Spleen (tissue), 11 donors: ENCODE data around the gene ITGAE. TPM values are rescaled to one million over a fixed set of nuclear protein-coding genes. Genes with fewer than 3 reads are reported as not detected.

Experiments used
- DNase-seq: peaks from one replicate; pipeline ENCODE4 v3.0.0-alpha.2; 2020
- H3K27ac ChIP-seq, 8 donors: fragments of 200-600 bp; sonication (generic) in 7 of 8; 1 replicate in 4 of 8; 2 replicates in 4 of 8; pipeline versions ENCODE4 v1.5.0 to v1.8.0; 2016 to 2021; ENCODE audit warnings: inconsistent platforms in 4 of 8, mild to moderate bottlenecking in 4 of 8, moderate library complexity in 1 of 8
- H3K27me3 ChIP-seq, 7 donors: fragments of 200-600 bp; sonication (generic) in 6 of 7; replicated peaks in 1 of 7; 1 replicate in 4 of 7; 2 replicates in 3 of 7; pipeline versions ENCODE4 v1.5.0 to v1.8.0; 2016 to 2021; ENCODE audit warnings: inconsistent platforms in 3 of 7, mild to moderate bottlenecking in 1 of 7
- H3K36me3 ChIP-seq, 6 donors: fragments of 200-600 bp; sonication (generic) in 5 of 6; 1 replicate in 4 of 6; 2 replicates in 2 of 6; pipeline versions ENCODE4 v1.5.0 to v1.8.0; 2016 to 2021; ENCODE audit warnings: inconsistent platforms in 2 of 6
- H3K4me1 ChIP-seq, 6 donors: fragments of 200-600 bp; sonication (generic) in 5 of 6; 1 replicate in 3 of 6; 2 replicates in 3 of 6; pipeline versions ENCODE4 v1.5.0 to v1.8.0; 2016 to 2021; ENCODE audit warnings: inconsistent platforms in 3 of 6
- H3K4me3 ChIP-seq, 8 donors: fragments of 200-600 bp; sonication (generic) in 7 of 8; 1 replicate in 4 of 8; 2 replicates in 4 of 8; pipeline versions ENCODE4 v1.5.0 to v1.8.0; 2016 to 2021; ENCODE audit warnings: inconsistent platforms in 4 of 8, mild to moderate bottlenecking in 4 of 8, moderate library complexity in 2 of 8
- H3K9me3 ChIP-seq, 8 donors: fragments of 200-600 bp; sonication (generic) in 7 of 8; 1 replicate in 4 of 8; 2 replicates in 4 of 8; pipeline versions ENCODE4 v1.5.0 to v1.8.0; 2016 to 2021; ENCODE audit warnings: inconsistent platforms in 4 of 8
- CTCF ChIP-seq, 11 experiments: fragments of 200-600 bp in 7 of 11; fragments of 450-650 bp in 4 of 11; sonication (generic) in 4 of 11; IDR thresholded peaks in 8 of 11; conservative IDR thresholded peaks in 3 of 11; 1 replicate in 7 of 11; 2 replicates in 4 of 11; pipeline versions ENCODE4 v1.4.0 to v1.8.0; 2016 to 2021; ENCODE audit warnings: antibody characterized with exemption in 11 of 11, inconsistent platforms in 4 of 11, mild to moderate bottlenecking in 1 of 11
- POLR2A ChIP-seq, 3 donors: fragments of 450-650 bp; IDR thresholded peaks; one replicate each; pipeline ENCODE4 v1.5.1; 2017; ENCODE audit warnings: antibody characterized with exemption in 3 of 3, mild to moderate bottlenecking in 1 of 3
- POLR2AphosphoS5 ChIP-seq, 3 donors: sonication (generic); formaldehyde crosslinking; IDR thresholded peaks; one replicate each; pipeline ENCODE4 v1.5.1; 2017; ENCODE audit warnings: antibody characterized with exemption in 3 of 3
- WGBS, 5 donors: extraction: QIAGEN DNeasy Blood & Tissue Kit in 3 of 5; methylation state at CpG; one replicate each; pipeline versions ENCODE4 v1.1.5 to v1.1.7; 2013 to 2018; 5-methylcytosine and 5-hydroxymethylcytosine counted together
- intact Hi-C: fragments of 100-400 bp; cut with DNase I; formaldehyde crosslinking; loops from one replicate; pipeline ENCODE4 v1.15.0; 2023; ENCODE audit warnings: low total_unique reads
- polyA plus RNA-seq, 3 donors: library from polyadenylated mRNA; stranded (reverse); fragments of 200-250 nt; gene quantifications; one replicate each; pipeline ENCODE4 v1.2.1, GENCODE V29; 2013
- total RNA-seq, 7 donors: library from RNA; depleted of rRNA in 3 of 7; stranded (reverse); fragments of >200 nt in 3 of 7; fragmentation: NEBNext Ultra II Directional in 4 of 7; extraction: Animal tissue kit (Norgen Biotek cat#: 25700) in 4 of 7; gene quantifications; one replicate each; pipeline versions ENCODE4 v1.1.0 to v1.2.1, GENCODE V29; 2016 to 2021
- donor health status: healthy with polysubstance abuse.
- donor health status: DM: no; HTN: no; CAD: no; lungs with moderate emphysema.
- donor health status: DM: no; HTN: no; CAD: no.
- donor health status: Bipolar disorder and iron deficiency.
- donor health status: healthy.
- donor health status: DM: no; HTN: no; CAD: no.
- donor health status: DM: yes; HTN: yes; CAD: no.

ITGAE gene
- total and polyA plus RNA-seq, 10 donors, result 20.3 to 91.1 (median 28.2) TPM

DNA sequence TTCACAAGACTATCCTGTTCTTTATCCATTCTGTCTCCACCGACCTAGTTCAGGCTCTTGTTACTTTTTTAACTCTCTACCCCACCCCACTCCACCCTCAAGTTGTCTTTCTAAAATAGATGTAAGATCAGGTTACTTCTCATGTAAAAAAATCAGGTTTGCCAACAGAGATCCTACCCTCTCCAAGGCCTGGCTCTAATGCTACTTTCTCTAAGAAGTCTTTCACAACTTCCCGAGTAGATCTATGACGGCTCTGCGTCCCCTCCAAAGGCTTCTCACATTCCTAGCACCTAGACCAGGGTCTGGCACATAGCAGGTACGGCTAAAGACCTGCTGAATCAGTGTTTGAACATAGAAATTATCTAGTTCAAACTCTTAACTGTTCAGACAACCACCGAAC, 14.1 kb upstream of the ITGAE start:
- no peak overlapping the region for H3K4me3 ChIP-seq
- WGBS, 5 donors, result 81 to 94% (median 86%) methylated on average over 6 of the region's 6 CpGs
- no peak for DNase-seq
- H3K27ac ChIP-seq, result no peak overlapping the region
- H3K4me1 ChIP-seq, result peaks cover 0 to 26% (median 11%) of the 10 kb centered on the region in 6 donors
- TF ChIP-seq CTCF (IDR thresholded peaks at IDR 0.05 in 8 of 11, conservative IDR thresholded peaks at IDR 0.05 in 3 of 11) (no peak), POLR2A (IDR thresholded peaks at IDR 0.05) (no peak), POLR2AphosphoS5 (IDR thresholded peaks at IDR 0.05) (no peak)
- intact Hi-C loops, result no loop called here
- H3K27me3 ChIP-seq, result no peaks in the 10 kb centered on the region
- peaks cover 2 to 100% (median 89%) of the 10 kb centered on the region in 6 donors for H3K36me3 ChIP-seq
- H3K9me3 ChIP-seq, result no peaks in the 10 kb centered on the region

DNA sequence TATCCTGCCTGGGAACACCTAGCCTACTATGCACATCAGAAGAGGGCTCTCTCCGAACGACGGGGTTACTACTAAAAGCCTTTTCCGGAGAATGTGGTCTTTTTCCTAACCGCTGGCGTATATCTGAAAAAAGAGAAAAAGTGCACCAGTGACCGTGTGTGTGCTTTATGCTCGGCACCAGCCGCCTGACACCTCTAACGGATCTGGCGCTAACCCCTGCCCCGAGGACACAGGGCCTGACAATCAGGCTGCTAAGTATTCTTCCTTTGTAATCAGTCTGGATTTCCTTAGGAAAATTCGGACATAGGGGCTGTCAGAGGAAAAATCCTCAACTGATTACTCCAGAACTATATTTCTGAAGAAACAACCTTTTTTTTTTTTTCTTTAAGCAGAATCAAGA, 13.4 kb upstream of the ITGAE start:
- H3K27me3 ChIP-seq, result no peaks in the 10 kb centered on the region
- 93 to 98% (median 95%) methylated on average over 13 of the region's 13 CpGs for WGBS, 5 donors
- no peak overlapping the region for H3K27ac ChIP-seq
- no peak overlapping the region for H3K4me3 ChIP-seq
- peaks cover 0 to 32% (median 11%) of the 10 kb centered on the region in 6 donors for H3K4me1 ChIP-seq
- intact Hi-C loops, result no loop called here
- no peaks in the 10 kb centered on the region for H3K9me3 ChIP-seq
- no peak for TF ChIP-seq POLR2A (IDR thresholded peaks at IDR 0.05)
- TF ChIP-seq CTCF (IDR thresholded peaks at IDR 0.05 in 8 of 11, conservative IDR thresholded peaks at IDR 0.05 in 3 of 11), result no peak
- TF ChIP-seq POLR2AphosphoS5 (IDR thresholded peaks at IDR 0.05), result no peak
- H3K36me3 ChIP-seq, result peaks cover 0 to 100% (median 88%) of the 10 kb centered on the region in 6 donors
- no peak for DNase-seq

DNA sequence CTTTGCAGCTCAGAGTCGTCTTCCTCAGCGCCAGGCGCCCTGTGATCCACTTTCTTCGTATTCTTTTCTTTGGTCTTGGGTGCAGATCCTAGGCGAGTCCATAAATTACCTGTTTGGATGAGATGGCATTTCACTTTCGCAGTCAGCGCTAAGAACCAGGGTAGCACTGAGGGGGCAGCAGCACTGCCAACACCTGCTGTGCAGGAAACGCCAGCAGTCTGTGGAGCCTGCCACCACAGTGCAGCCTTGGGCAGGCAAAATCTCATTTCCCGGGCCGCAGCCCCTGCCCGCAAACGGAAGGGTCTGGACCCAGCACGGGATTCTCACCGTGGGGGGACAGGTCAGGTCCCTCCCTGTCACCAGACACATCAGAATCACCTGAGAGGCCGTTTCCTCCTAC, 12.2 kb upstream of the ITGAE start:
- WGBS, 5 donors, result 92 to 96% (median 96%) methylated on average over 15 of the region's 15 CpGs
- Histone ChIP-seq H3K27me3 (no peaks in the 10 kb centered on the region), H3K36me3 (peaks cover 0 to 100% (median 89%) of the 10 kb centered on the region in 6 donors), H3K4me1 (peaks cover 0 to 21% (median 2%) of the 10 kb centered on the region in 6 donors), H3K27ac (no peak overlapping the region), H3K9me3 (no peaks in the 10 kb centered on the region), H3K4me3 (no peak overlapping the region)
- DNase-seq, result no peak
- intact Hi-C loops, result no loop called here
- no peak for TF ChIP-seq CTCF (IDR thresholded peaks at IDR 0.05 in 8 of 11, conservative IDR thresholded peaks at IDR 0.05 in 3 of 11)
- TF ChIP-seq POLR2AphosphoS5 (IDR thresholded peaks at IDR 0.05), result no peak
- TF ChIP-seq POLR2A (IDR thresholded peaks at IDR 0.05), result no peak

DNA sequence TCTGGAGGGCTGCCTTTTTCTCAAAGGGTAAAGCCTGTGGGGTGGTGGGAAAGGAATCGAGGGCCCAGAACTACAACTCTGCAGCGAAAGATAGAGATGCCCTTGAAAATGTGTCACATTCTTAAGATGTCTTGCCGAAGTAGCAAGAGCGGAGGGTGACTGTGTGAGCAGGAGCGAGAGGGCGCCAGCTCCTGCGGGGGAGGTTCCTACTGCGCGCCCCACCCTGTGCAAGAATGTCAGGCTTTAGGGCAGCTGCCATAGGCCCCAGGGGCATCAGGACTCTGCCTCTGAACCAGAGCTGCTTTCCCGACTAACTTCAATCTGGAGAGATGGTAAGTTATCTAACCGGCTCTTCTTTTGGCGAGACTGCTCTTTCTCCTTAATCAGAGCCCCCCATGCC, 11.8 kb upstream of the ITGAE start:
- H3K36me3 ChIP-seq, result peaks cover 0 to 100% (median 89%) of the 10 kb centered on the region in 6 donors
- no peak overlapping the region for H3K27ac ChIP-seq
- peaks cover 0 to 19% (median 2%) of the 10 kb centered on the region in 6 donors for H3K4me1 ChIP-seq
- no peak overlapping the region for H3K4me3 ChIP-seq
- 90 to 97% (median 93%) methylated on average over 12 of the region's 12 CpGs for WGBS, 5 donors
- no peaks in the 10 kb centered on the region for H3K9me3 ChIP-seq
- H3K27me3 ChIP-seq, result no peaks in the 10 kb centered on the region
- intact Hi-C loops, result no loop called here
- TF ChIP-seq CTCF (IDR thresholded peaks at IDR 0.05 in 8 of 11, conservative IDR thresholded peaks at IDR 0.05 in 3 of 11), result no peak
- TF ChIP-seq POLR2A (IDR thresholded peaks at IDR 0.05), result no peak
- TF ChIP-seq POLR2AphosphoS5 (IDR thresholded peaks at IDR 0.05), result peak in 1 of 3 donors; percentile 25
- no peak for DNase-seq
